ENCODE data around the gene VPS16. TPM values are rescaled to one million over a fixed set of nuclear protein-coding genes. Genes with fewer than 3 reads are reported as not detected.

The VPS16 gene
- total and polyA plus RNA-seq, 2 of the 4 experiments (the other 2 are of a cell fraction): 38.7 to 48.0 TPM

GRCh38 chr20:2812189-2812588 is 28.4 kb upstream of the VPS16 start:
- Histone ChIP-seq H3K56ac (ENCODE audit: extremely low read depth, insufficient read depth, low read length) (no peak overlapping the region), H2BK20ac (ENCODE audit: low read depth, low read length) (no peak overlapping the region), H3K4ac (ENCODE audit: low read depth, low read length) (no peak overlapping the region), H3K4me2 (ENCODE audit: low read depth, low read length) (no peak overlapping the region), H3K23ac (ENCODE audit: low read depth, low read length) (no peak overlapping the region), H4K20me1 (ENCODE audit: insufficient read depth, low read length) (no peaks in the 10 kb centered on the region), H2BK5ac (ENCODE audit: low read depth, low read length, poor library complexity, severe bottlenecking) (no peak overlapping the region), H2BK120ac (ENCODE audit: low read depth, low read length) (no peak overlapping the region), H3K9me3 (ENCODE audit: control insufficient read depth, insufficient read depth, low read length) (peaks cover 2% of the 10 kb centered on the region; the same call in 1 of the 2 replicates), H4K5ac (ENCODE audit: low read depth, low read length) (no peak overlapping the region), H3K18ac (ENCODE audit: low read depth, low read length) (no peak overlapping the region), H3K14ac (replicated peaks; ENCODE audit: low read depth, low read length) (no peak overlapping the region), H2AK5ac (ENCODE audit: low read depth, low read length) (no peak overlapping the region), H3K36me3 (ENCODE audit: control insufficient read depth, insufficient read depth, low read length) (no peaks in the 10 kb centered on the region), H4K91ac (ENCODE audit: insufficient read depth, low read depth, low read length) (no peak overlapping the region), H4K8ac (ENCODE audit: low read depth in 2 of 2, low read length in 2 of 2) (no peak overlapping the region), H3K27me3 (ENCODE audit: control insufficient read depth, insufficient read depth, low read length) (peaks cover 7% of the 10 kb centered on the region), H3K4me1 (ENCODE audit: control insufficient read depth, insufficient read depth, low read length) (peaks cover 16% of the 10 kb centered on the region), H2AFZ (replicated peaks; ENCODE audit: low read length, poor library complexity) (no peak overlapping the region), H3K27ac (ENCODE audit: insufficient read depth, low read length) (no peak overlapping the region), H2BK15ac (ENCODE audit: low read depth, low read length) (no peak overlapping the region), H3K4me3 (ENCODE audit: insufficient read depth, low read depth, low read length) (no peak overlapping the region), H2AK9ac (replicated peaks; ENCODE audit: low read depth, low read length, poor library complexity) (no peak overlapping the region), H3K9me1 (ENCODE audit: insufficient read depth, low read length) (peaks cover 19% of the 10 kb centered on the region), H3K9ac (ENCODE audit: low read depth, low read length) (no peak overlapping the region), H3K79me1 (ENCODE audit: low read depth in 1 of 2, low read length in 2 of 2) (0 out of 4 replicates have a peak, but pooled peaks cover 0 to 5% of the 10 kb centered on the region in 2 experiments)
- intact Hi-C loops (cut with micrococcal nuclease): no loop called here
- CTCF ChIA-PET: no interaction called here
- WGBS, 2 experiments (ENCODE audit: extremely low coverage in 2 of 2, insufficient read length in 1 of 2): no CpG with 5 or more reads among the region's 3 CpGs
- dilution Hi-C loops (cut with HindIII; ENCODE audit: low sequenced_read_pairs, unreplicated experiment): no loop called here
- DNase-seq: no peak
- no peak for TF ChIP-seq MXI1 (IDR thresholded peaks at IDR 0.05; ENCODE audit: borderline replicate concordance, low read depth, low read length)
- TF ChIP-seq RFX5 (IDR thresholded peaks at IDR 0.05; ENCODE audit: low read depth, low read length): no peak
- TF ChIP-seq BHLHE40 (IDR thresholded peaks at IDR 0.05; ENCODE audit: low read depth, low read length): no peak
- TF ChIP-seq ELK1 (IDR thresholded peaks at IDR 0.05; ENCODE audit: borderline replicate concordance, low read depth, low read length): no peak
- TF ChIP-seq NFE2L2 (IDR thresholded peaks at IDR 0.05; ENCODE audit: low read depth, low read length): no peak
- no peak for TF ChIP-seq RCOR1 (IDR thresholded peaks at IDR 0.05; ENCODE audit: insufficient replicate concordance, low read length)
- no peak for TF ChIP-seq FOS (IDR thresholded peaks at IDR 0.05; ENCODE audit: low read depth, low read length)
- no peak for TF ChIP-seq USF2 (IDR thresholded peaks at IDR 0.05; ENCODE audit: low read depth, low read length)
- no TSS peak for BruUV-seq (replicated peaks)
- POLR2A ChIA-PET (ENCODE audit: unreplicated experiment): no interaction called here
- no peak for ATAC-seq (ENCODE audit: low read depth)
- in situ Hi-C loops (cut with MboI; ENCODE audit: low sequenced_read_pairs): loop anchor here (25.0 kb wide), 1 partner anchor 700 kb away; the partner anchor contains the start of gene STK35
